CD14-positive monocyte (primary cell): Measurements from ENCODE around the gene CCDC15. TPM values are rescaled to one million over a fixed set of nuclear protein-coding genes. Genes with fewer than 3 reads are reported as not detected.

Source experiments
- DNase-seq, 3 donors: peaks; one replicate each; pipeline ENCODE4 v3.0.0-alpha.2; 2011 to 2022
- H2AFZ ChIP-seq: 2 replicates; pipeline ENCODE4 v1.6.0; 2012; ENCODE audit warnings: mild to moderate bottlenecking, low read depth, low read length, inconsistent platforms; ENCODE audit not compliant: insufficient read depth, poor library complexity, severe bottlenecking
- H3K27ac ChIP-seq, 2 donors: 1 replicate in 1 of 2; 2 replicates in 1 of 2; pipeline ENCODE4 v1.5.1; 2012 to 2013; ENCODE audit warnings: low read length in 2 of 2, control low read depth in 1 of 2, inconsistent platforms in 1 of 2, low read depth in 1 of 2, mild to moderate bottlenecking in 1 of 2
- H3K27me3 ChIP-seq, 2 donors: one replicate each; pipeline versions ENCODE4 v1.6.0 to v1.6.1; 2011 to 2013; ENCODE audit warnings: low read length in 2 of 2; ENCODE audit not compliant: control insufficient read depth in 2 of 2, insufficient read depth in 2 of 2
- H3K36me3 ChIP-seq, 2 donors: replicated peaks in 1 of 2; 1 replicate in 1 of 2; 2 replicates in 1 of 2; pipeline versions ENCODE4 v1.5.1 to v1.6.1; 2012 to 2013; ENCODE audit warnings: low read length in 2 of 2, control low read depth in 1 of 2, inconsistent platforms in 1 of 2, mild to moderate bottlenecking in 1 of 2; ENCODE audit not compliant: insufficient read depth in 2 of 2, control insufficient read depth in 1 of 2
- H3K4me1 ChIP-seq, 2 donors: 1 replicate in 1 of 2; 2 replicates in 1 of 2; pipeline versions ENCODE4 v1.5.1 to v1.6.1; 2012 to 2013; ENCODE audit warnings: low read length in 2 of 2, control low read depth in 1 of 2, inconsistent platforms in 1 of 2, mild to moderate bottlenecking in 1 of 2, moderate library complexity in 1 of 2; ENCODE audit not compliant: insufficient read depth in 2 of 2, control insufficient read depth in 1 of 2
- H3K4me2 ChIP-seq: replicated peaks from 2 replicates; pipeline ENCODE3; 2012; ENCODE audit warnings: low read length, moderate library complexity, mild to moderate bottlenecking; ENCODE audit not compliant: poor library complexity, severe bottlenecking; ENCODE audit errors: extremely low read depth
- H3K4me3 ChIP-seq, 3 experiments: fragments of 200-600 bp in 1 of 3; sonication (generic) in 1 of 3; replicated peaks in 1 of 3; 1 replicate in 2 of 3; 2 replicates in 1 of 3; pipeline ENCODE4 v1.5.1; 2011 to 2013; ENCODE audit warnings: low read length in 3 of 3, mild to moderate bottlenecking in 3 of 3, control low read depth in 2 of 3, low read depth in 2 of 3, inconsistent platforms in 1 of 3, moderate library complexity in 1 of 3
- H3K79me2 ChIP-seq: 2 replicates; pipeline ENCODE4 v1.6.0; 2012; ENCODE audit warnings: mild to moderate bottlenecking, control low read depth, inconsistent platforms, low read length, moderate library complexity; ENCODE audit not compliant: insufficient read depth
- H3K9ac ChIP-seq: 2 replicates; pipeline ENCODE4 v1.6.0; 2017; ENCODE audit warnings: low read length, mild to moderate bottlenecking; ENCODE audit not compliant: insufficient read depth, poor library complexity, severe bottlenecking
- H3K9me3 ChIP-seq, 2 donors: replicated peaks in 1 of 2; 1 replicate in 1 of 2; 2 replicates in 1 of 2; pipeline versions ENCODE4 v1.5.1 to v1.6.1; 2012 to 2013; ENCODE audit warnings: low read length in 2 of 2, control low read depth in 1 of 2; ENCODE audit not compliant: control insufficient read depth in 1 of 2, insufficient read depth in 1 of 2
- H4K20me1 ChIP-seq: 2 replicates; pipeline ENCODE4 v1.6.0; 2012; ENCODE audit warnings: mild to moderate bottlenecking, low read length, control low read depth, moderate library complexity; ENCODE audit not compliant: insufficient read depth
- H3K27ac Mint-ChIP-seq, 7 donors: one replicate each; pipeline ENCODE4 v1.8.0; 2020; ENCODE audit warnings: mild to moderate bottlenecking in 7 of 7, mixed read lengths in 7 of 7, moderate library complexity in 6 of 7, inconsistent platforms in 2 of 7
- H3K27me3 Mint-ChIP-seq, 3 donors: one replicate each; pipeline ENCODE4 v1.8.0; 2021 to 2022; ENCODE audit warnings: low read depth in 3 of 3, mild to moderate bottlenecking in 3 of 3, mixed read lengths in 3 of 3, moderate library complexity in 3 of 3, inconsistent platforms in 1 of 3
- H3K36me3 Mint-ChIP-seq, 2 donors: one replicate each; pipeline ENCODE4 v1.8.0; 2020; ENCODE audit warnings: mixed read lengths in 2 of 2, inconsistent platforms in 1 of 2, mild to moderate bottlenecking in 1 of 2
- H3K4me1 Mint-ChIP-seq: one replicate; pipeline ENCODE4 v1.8.0; 2020; ENCODE audit warnings: mild to moderate bottlenecking, mixed read lengths
- H3K4me3 Mint-ChIP-seq, 2 donors: one replicate each; pipeline ENCODE4 v1.8.0; 2020; ENCODE audit warnings: mild to moderate bottlenecking in 2 of 2, mixed read lengths in 2 of 2, moderate library complexity in 1 of 2
- H3K9me3 Mint-ChIP-seq, 7 donors: one replicate each; pipeline ENCODE4 v1.8.0; 2020 to 2022; ENCODE audit warnings: mixed read lengths in 7 of 7, mild to moderate bottlenecking in 6 of 7, moderate library complexity in 6 of 7, inconsistent platforms in 2 of 7
- CTCF ChIP-seq: fragments of 200-600 bp; IDR thresholded peaks from one replicate; pipeline ENCODE4 v1.8.0; 2022; ENCODE audit warnings: antibody characterized with exemption, mild to moderate bottlenecking
- WGBS: methylation state at CpG from one replicate; pipeline ENCODE4 v1.1.5; 2013; ENCODE audit warnings: missing lambda C conversion rate; ENCODE audit not compliant: insufficient coverage; 5-methylcytosine and 5-hydroxymethylcytosine counted together
- intact Hi-C, 2 donors: fragments of 100-400 bp; cut with micrococcal nuclease; formaldehyde crosslinking; loops; one replicate each; pipeline versions ENCODE4 v1.15.0 to v1.15.1; 2023
- polyA plus RNA-seq, 3 donors: library from polyadenylated mRNA; depleted of rRNA in 1 of 3; unstranded in 2 of 3; stranded (reverse) in 1 of 3; fragments of 300-500 nt in 2 of 3; fragments of >200 nt in 1 of 3; fragmentation: Illumina TruSeq in 2 of 3; gene quantifications; 1 replicate in 2 of 3; 2 replicates in 1 of 3; pipeline ENCODE4 v1.2.3, GENCODE V29; 2012 to 2021

Gene CCDC15
- polyA plus RNA-seq, 3 donors = 0.24 to 0.32 (median 0.28) TPM

GRCh38 chr11:125072218-125072960 is 118.4 kb downstream of the CCDC15 start:
- H2AFZ ChIP-seq = peak overlapping the region; percentile 18
- 0% methylated on average over 4 of the region's 12 CpGs for WGBS
- peaks cover 87 to 92% of the 10 kb centered on the region in 2 donors for H3K4me1 ChIP-seq
- no peaks in the 10 kb centered on the region for H3K27me3 ChIP-seq
- H3K79me2 ChIP-seq = peaks cover 55% of the 10 kb centered on the region
- peak overlapping the region; percentile 98 to 99 for H3K27ac ChIP-seq
- intact Hi-C loops = loop anchor here in 1 of 2 donors (5.0 kb wide), 1 partner anchor 40 kb away; the partner anchor contains the start of gene TMEM218
- no peaks in the 10 kb centered on the region for H3K9me3 ChIP-seq
- Mint-ChIP-seq H3K27ac (peak overlapping the region; percentile 99 to 100 (median 99)), H3K4me3 (no peak overlapping the region), H3K36me3 (peaks cover 40 to 64% of the 10 kb centered on the region in 2 donors), H3K27me3 (peaks cover 0 to 7% (median 5%) of the 10 kb centered on the region in 3 donors), H3K9me3 (peaks cover 0 to 2% (median 0%) of the 10 kb centered on the region in 7 donors), H3K4me1 (peaks cover 86% of the 10 kb centered on the region)
- H4K20me1 ChIP-seq = no peaks in the 10 kb centered on the region
- H3K36me3 ChIP-seq = peaks cover 8 to 24% of the 10 kb centered on the region in 2 donors
- peak overlapping the region in 1 of 3 experiments; percentile 31 for H3K4me3 ChIP-seq
- DNase-seq = peak; percentile 88 to 96 (median 93)
- H3K9ac ChIP-seq = peak overlapping the region; percentile 67
- H3K4me2 ChIP-seq = peak overlapping the region; percentile 9
- no peak for TF ChIP-seq CTCF

GRCh38 chr11:125072961-125073590 is 119.1 kb downstream of the CCDC15 start:
- Mint-ChIP-seq H3K27me3 (peaks cover 0 to 7% (median 6%) of the 10 kb centered on the region in 3 donors), H3K36me3 (peaks cover 47 to 69% of the 10 kb centered on the region in 2 donors), H3K4me1 (peaks cover 81% of the 10 kb centered on the region), H3K4me3 (no peak overlapping the region), H3K9me3 (peaks cover 0 to 2% (median 0%) of the 10 kb centered on the region in 7 donors), H3K27ac (peak overlapping the region; percentile 99 to 100 (median 99))
- H3K27me3 ChIP-seq = no peaks in the 10 kb centered on the region
- peaks cover 49% of the 10 kb centered on the region for H3K79me2 ChIP-seq
- H3K9me3 ChIP-seq = no peaks in the 10 kb centered on the region
- H2AFZ ChIP-seq = peak overlapping the region; percentile 18
- peaks cover 83 to 86% of the 10 kb centered on the region in 2 donors for H3K4me1 ChIP-seq
- intact Hi-C loops = loop anchor here in 1 of 2 donors (5.0 kb wide), 1 partner anchor 39 kb away; the partner anchor contains the start of gene TMEM218
- H3K27ac ChIP-seq = peak overlapping the region; percentile 98 to 99
- no peak overlapping the region for H3K4me2 ChIP-seq
- no peaks in the 10 kb centered on the region for H4K20me1 ChIP-seq
- H3K9ac ChIP-seq = peak overlapping the region; percentile 67
- H3K4me3 ChIP-seq = no peak overlapping the region
- 98% methylated on average over 11 of the region's 12 CpGs for WGBS
- no peak for TF ChIP-seq CTCF
- DNase-seq = no peak
- peaks cover 15 to 31% of the 10 kb centered on the region in 2 donors for H3K36me3 ChIP-seq
